GM12864 (cell line): Measurements from ENCODE around the gene SH3TC1.
A peak's percentile ranks its signal among the peaks of the same experiment; 100 is the strongest.

Experiments
- DNase-seq: peaks from one replicate; pipeline ENCODE4 v3.0.0-alpha.2; 2011; ENCODE audit warnings: low read depth
- H3K4me3 ChIP-seq: 2 replicates; pipeline ENCODE4 v1.5.1; 2011; ENCODE audit warnings: mild to moderate bottlenecking, low read depth, low read length, control low read depth
- TF ChIP-seq, protein P1 (sequence below): IDR thresholded peaks from 2 replicates; pipeline ENCODE4 v1.5.1; 2011; ENCODE audit warnings: low read depth, mild to moderate bottlenecking, moderate library complexity, low read length, control low read depth, inconsistent platforms; ENCODE audit errors: missing control alignments

SH3TC1 gene

DNA sequence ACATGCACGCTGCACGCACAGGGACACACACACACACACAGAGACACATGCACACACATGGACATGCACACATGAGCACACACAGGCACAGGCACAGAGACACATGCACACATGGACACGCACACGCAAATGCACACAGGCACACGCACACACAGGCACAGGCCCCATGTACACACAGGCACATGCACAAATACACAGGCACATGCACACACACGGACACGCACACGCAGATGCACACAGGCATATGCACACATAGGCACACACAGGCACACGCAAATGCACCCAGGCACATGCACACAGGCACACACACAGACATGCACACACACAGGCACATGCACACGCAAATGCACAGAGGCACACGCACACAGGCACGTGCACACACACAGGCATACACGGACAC lies 40.1 kb downstream of the SH3TC1 start:
- no peak for DNase-seq

GRCh38 chr4:8239661-8240060 lies 40.6 kb downstream of the SH3TC1 start:
- no peak overlapping the region for H3K4me3 ChIP-seq
- TF ChIP-seq, protein P1, sequence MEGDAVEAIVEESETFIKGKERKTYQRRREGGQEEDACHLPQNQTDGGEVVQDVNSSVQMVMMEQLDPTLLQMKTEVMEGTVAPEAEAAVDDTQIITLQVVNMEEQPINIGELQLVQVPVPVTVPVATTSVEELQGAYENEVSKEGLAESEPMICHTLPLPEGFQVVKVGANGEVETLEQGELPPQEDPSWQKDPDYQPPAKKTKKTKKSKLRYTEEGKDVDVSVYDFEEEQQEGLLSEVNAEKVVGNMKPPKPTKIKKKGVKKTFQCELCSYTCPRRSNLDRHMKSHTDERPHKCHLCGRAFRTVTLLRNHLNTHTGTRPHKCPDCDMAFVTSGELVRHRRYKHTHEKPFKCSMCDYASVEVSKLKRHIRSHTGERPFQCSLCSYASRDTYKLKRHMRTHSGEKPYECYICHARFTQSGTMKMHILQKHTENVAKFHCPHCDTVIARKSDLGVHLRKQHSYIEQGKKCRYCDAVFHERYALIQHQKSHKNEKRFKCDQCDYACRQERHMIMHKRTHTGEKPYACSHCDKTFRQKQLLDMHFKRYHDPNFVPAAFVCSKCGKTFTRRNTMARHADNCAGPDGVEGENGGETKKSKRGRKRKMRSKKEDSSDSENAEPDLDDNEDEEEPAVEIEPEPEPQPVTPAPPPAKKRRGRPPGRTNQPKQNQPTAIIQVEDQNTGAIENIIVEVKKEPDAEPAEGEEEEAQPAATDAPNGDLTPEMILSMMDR = no peak

More for the DNA sequence above, 40.1 kb downstream of the SH3TC1 start:
- TF ChIP-seq, protein P1 = no peak
- H3K4me3 ChIP-seq = no peak overlapping the region

GRCh38 chr4:8240211-8241041 lies 41.3 kb downstream of the SH3TC1 start:
- TF ChIP-seq, protein P1 = no peak
- no peak overlapping the region for H3K4me3 ChIP-seq
- no peak for DNase-seq

More at GRCh38 chr4:8239661-8240060, 40.6 kb downstream of the SH3TC1 start:
- DNase-seq = no peak

DNA sequence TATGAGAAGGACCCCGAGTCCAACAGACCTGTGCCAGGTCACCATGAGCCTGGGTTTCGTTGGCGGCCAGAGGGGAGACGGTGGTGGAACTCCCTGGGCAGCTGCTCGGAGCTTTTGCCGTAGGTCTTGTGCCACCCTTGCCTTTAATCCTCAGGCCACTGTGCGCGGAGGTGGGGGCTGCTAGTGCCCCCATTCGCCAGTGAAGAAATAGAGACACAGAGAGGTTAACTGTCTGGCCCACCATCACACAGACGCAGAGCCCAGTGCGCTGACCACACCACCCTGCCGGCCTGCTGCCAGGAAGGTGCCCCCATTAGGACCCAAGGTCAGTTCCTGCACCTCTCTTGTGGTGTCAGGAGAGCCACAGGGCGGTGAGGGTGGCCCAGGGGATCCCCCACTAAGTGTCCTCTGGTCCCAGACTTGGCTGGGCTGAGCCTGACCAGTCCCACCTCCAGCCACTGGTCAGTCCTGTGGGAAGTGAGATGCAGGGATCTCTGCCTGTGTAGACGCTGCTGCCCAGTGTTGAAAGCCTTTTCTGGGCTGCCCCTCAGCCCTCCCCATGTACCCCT lies 42.2 kb downstream of the SH3TC1 start:
- no peak overlapping the region for H3K4me3 ChIP-seq
- TF ChIP-seq, protein P1 = no peak
- no peak for DNase-seq

DNA sequence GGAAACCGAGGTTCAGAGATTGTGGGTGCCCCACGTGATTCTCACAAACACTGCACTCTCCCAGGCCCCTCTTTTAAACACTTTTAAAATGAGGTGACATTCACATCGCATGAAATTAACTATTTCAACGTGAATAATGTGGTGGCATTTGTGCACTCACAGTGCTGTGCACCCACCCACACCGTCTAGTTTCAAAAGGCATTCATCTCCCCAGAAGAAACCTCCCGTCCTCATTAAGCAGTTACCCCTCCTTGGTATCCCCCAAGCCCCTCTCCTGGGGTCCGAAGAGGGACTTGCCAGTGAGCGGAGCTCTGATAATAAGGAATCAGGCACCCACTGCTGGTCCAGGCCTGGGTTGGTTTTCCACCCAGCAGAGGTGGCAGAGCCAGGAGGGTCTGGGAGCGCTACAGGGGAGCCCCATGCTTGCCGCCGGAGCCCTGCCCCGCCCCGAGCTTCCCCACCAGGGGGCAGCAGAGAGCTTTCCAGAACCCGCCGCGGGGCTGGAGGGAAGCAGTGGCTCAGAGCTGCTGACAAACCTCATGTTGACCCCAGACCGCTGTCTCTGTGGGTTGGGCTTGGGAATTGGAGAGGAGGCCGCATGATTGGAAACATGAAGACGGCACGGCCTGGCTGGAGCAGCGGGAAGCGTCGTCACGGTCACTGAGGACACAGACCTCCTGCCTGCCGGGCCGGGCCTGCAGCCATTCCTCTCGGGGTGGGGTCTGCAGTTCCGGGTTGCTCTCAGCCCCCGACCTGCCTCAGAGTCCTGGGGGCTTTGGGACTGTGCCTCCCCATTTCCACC lies 43.0 kb downstream of the SH3TC1 start:
- no peak for DNase-seq
- TF ChIP-seq, protein P1 = peak; percentile 91
- H3K4me3 ChIP-seq = no peak overlapping the region

DNA sequence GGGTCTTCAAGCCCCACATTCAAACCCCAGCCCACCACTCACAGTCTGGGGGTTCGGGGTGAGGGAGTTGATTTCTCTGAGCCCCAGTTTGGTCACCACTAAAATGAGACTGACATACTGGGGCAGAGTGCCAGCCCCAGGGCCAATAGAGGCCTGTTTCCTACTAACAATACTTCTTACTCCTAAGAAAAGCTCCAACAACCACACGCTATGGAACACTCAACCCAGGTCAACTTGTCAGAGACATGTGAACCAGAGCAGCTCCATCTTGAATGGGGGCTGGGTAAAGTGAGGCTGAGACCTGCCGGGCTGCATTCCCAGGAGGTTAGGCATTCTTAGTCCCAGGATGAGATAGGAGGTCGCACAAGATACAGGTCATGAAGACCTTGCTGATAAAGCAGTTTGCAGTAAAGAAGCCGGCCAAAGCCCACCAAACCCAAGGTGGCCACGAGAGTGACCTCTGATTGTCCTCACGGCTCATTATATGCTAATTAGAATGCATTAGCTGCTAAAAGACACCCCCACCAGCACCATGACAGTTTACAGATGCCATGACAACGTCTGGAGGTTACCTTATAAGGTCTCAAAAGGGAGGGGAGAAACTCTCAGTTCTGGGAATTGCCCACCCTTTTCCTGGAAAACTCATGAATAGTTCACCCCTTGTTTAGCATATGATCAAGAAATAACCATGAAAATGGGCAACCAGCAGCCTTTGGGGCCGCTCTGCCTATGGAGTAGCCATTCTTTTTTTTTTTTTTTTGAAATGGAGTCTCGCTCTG lies 43.9 kb downstream of the SH3TC1 start:
- TF ChIP-seq, protein P1 = no peak
- H3K4me3 ChIP-seq = no peak overlapping the region
- DNase-seq = no peak
